Measurements from ENCODE around the gene SP140. TPM values are rescaled to one million over a fixed set of nuclear protein-coding genes. Genes with fewer than 3 reads are reported as not detected.

The SP140 gene
- total and polyA plus RNA-seq, 7 donors: 0.19 to 0.59 (median 0.35) TPM

DNA sequence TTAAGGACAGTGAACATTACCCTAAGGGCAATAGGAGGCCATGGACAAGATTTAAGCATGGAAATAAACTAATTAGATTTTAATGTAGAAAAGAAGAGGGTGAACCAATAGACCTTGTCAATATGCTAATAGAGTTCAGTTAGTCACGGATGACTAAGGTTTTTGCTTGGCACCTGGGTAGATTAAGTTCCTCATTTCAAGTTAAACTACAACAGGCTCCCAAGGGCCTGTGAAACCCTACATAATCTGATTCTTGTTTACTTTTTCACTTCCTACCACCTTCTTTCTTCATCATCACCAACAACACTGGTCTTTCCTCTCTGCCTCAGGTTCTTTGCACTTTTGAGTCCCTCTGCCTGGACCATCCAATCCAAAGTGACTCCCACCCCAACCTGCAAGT is 20.5 kb upstream of the SP140 start:
- Histone ChIP-seq H3K36me3 (ENCODE audit: insufficient read depth in 1 of 2, low read depth in 1 of 2) (peaks cover 12 to 81% of the 10 kb centered on the region in 2 donors), H3K4me1 (no peaks in the 10 kb centered on the region), H3K9me3 (no peaks in the 10 kb centered on the region), H3K4me3 (no peak overlapping the region), H3K27ac (no peak overlapping the region), H3K27me3 (ENCODE audit: insufficient read depth in 3 of 3, low read length in 2 of 3) (no peaks in the 10 kb centered on the region)
- intact Hi-C loops (cut with DNase I): no loop called here
- 90 to 96% (median 95%) methylated on average over 1 of the region's 1 CpG for WGBS, 3 donors
- DNase-seq (no peak), ATAC-seq (no peak)
- TF ChIP-seq, protein P1, sequence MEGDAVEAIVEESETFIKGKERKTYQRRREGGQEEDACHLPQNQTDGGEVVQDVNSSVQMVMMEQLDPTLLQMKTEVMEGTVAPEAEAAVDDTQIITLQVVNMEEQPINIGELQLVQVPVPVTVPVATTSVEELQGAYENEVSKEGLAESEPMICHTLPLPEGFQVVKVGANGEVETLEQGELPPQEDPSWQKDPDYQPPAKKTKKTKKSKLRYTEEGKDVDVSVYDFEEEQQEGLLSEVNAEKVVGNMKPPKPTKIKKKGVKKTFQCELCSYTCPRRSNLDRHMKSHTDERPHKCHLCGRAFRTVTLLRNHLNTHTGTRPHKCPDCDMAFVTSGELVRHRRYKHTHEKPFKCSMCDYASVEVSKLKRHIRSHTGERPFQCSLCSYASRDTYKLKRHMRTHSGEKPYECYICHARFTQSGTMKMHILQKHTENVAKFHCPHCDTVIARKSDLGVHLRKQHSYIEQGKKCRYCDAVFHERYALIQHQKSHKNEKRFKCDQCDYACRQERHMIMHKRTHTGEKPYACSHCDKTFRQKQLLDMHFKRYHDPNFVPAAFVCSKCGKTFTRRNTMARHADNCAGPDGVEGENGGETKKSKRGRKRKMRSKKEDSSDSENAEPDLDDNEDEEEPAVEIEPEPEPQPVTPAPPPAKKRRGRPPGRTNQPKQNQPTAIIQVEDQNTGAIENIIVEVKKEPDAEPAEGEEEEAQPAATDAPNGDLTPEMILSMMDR (IDR thresholded peaks at IDR 0.05): no peak

DNA sequence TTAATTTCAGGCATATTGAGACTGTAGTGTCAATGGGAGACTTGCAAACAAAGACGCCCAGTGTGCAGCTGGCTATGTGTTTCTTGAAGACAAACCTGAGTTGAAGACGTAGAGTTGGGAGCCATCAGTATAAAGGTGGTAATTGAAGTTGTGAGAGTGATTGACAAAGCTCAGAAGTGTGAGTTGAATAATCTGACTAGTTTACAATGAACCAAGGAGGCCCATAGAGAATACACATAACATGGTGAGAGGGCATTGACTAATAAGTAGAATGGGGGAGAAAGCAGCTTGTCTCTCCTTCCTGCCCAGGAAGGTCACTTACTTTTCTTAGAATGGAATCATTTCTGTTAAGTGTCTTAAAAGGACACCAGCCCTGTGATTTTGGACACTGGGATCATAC is 19.8 kb upstream of the SP140 start:
- Histone ChIP-seq H3K27me3 (ENCODE audit: insufficient read depth in 3 of 3, low read length in 2 of 3) (no peaks in the 10 kb centered on the region), H3K27ac (no peak overlapping the region), H3K4me3 (no peak overlapping the region), H3K4me1 (no peaks in the 10 kb centered on the region), H3K36me3 (ENCODE audit: insufficient read depth in 1 of 2, low read depth in 1 of 2) (peaks cover 9 to 81% of the 10 kb centered on the region in 2 donors), H3K9me3 (no peaks in the 10 kb centered on the region)
- ATAC-seq (no peak), DNase-seq (no peak)
- TF ChIP-seq, protein P1 (IDR thresholded peaks at IDR 0.05): no peak
- intact Hi-C loops (cut with DNase I): no loop called here
- 94 to 96% (median 95%) methylated on average over 2 of the region's 2 CpGs for WGBS, 3 donors

GRCh38 chr2:230208576-230208975 is 17.0 kb upstream of the SP140 start:
- Histone ChIP-seq H3K27me3 (ENCODE audit: insufficient read depth in 3 of 3, low read length in 2 of 3) (no peaks in the 10 kb centered on the region), H3K9me3 (no peaks in the 10 kb centered on the region), H3K27ac (no peak overlapping the region), H3K4me1 (no peaks in the 10 kb centered on the region), H3K4me3 (no peak overlapping the region), H3K36me3 (ENCODE audit: insufficient read depth in 1 of 2, low read depth in 1 of 2) (peaks cover 12 to 94% of the 10 kb centered on the region in 2 donors)
- intact Hi-C loops (cut with DNase I): no loop called here
- TF ChIP-seq, protein P1 (IDR thresholded peaks at IDR 0.05): no peak
- ATAC-seq (no peak), DNase-seq (no peak)

DNA sequence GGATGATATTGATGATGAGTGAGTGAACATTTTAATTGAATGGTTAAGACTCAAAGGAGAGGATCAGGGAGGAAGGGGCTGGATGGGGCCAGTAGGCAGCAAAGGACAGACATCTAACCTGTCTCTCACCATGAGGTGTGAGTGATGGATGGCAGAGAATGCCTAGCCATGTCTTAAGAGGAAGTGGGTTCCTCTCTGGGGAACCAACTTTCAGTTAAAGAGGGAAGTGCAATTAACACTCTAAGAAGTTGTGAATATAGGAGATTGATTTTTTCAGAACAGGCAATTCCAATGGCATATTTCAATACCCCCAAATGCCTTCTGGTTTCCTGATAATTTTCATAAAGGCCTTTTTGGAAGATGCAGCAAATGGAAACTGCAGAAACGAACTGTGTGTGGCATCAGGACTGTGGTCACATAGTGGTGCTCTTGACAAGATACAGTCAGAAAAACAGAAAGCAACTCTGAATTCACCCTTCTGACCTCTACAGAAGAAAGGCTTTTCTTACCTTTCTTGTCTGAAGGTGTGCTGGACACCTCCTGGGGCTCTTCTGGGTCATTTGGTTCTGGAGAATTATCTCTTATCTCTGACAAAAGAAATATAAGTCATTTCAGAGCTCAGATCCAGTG is 16.0 kb upstream of the SP140 start:
- H3K27ac ChIP-seq: no peak overlapping the region
- H3K9me3 ChIP-seq: no peaks in the 10 kb centered on the region
- no peak overlapping the region for H3K4me3 ChIP-seq
- intact Hi-C loops (cut with DNase I): loop anchor here in 1 of 2 donors (10.0 kb wide), 1 partner anchor 405 kb away; no protein-coding TSS in a partner anchor
- TF ChIP-seq, protein P1 (IDR thresholded peaks at IDR 0.05): no peak
- H3K36me3 ChIP-seq (ENCODE audit: insufficient read depth in 1 of 2, low read depth in 1 of 2): peaks cover 12 to 98% of the 10 kb centered on the region in 2 donors
- DNase-seq (no peak), ATAC-seq (no peak)
- H3K4me1 ChIP-seq: no peaks in the 10 kb centered on the region
- WGBS, 3 donors: 86 to 95% (median 90%) methylated on average over 1 of the region's 1 CpG
- H3K27me3 ChIP-seq (ENCODE audit: insufficient read depth in 3 of 3, low read length in 2 of 3): no peaks in the 10 kb centered on the region

DNA sequence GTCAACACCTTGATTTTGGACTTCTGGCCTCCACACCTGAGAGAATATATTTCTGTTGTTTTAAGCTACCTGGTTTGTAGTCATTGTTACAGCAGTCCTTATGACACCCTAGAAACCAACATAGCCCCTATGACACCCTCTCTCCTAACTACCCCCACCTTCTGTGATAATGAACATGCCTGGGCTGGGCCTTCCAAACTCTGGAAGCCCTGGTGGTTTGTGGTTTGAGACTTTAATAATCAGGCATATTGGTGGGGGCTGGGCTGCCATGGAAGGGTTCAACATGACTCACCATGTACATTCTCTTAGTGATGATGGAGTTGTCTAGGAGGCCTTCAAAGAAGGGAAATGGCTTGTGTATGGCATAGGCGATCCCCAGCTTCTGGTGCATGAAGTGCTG is 9.0 kb upstream of the SP140 start:
- H3K27ac ChIP-seq: no peak overlapping the region
- TF ChIP-seq, protein P1 (IDR thresholded peaks at IDR 0.05): no peak
- no peaks in the 10 kb centered on the region for H3K9me3 ChIP-seq
- peaks cover 2 to 51% of the 10 kb centered on the region in 2 donors for H3K36me3 ChIP-seq (ENCODE audit: insufficient read depth in 1 of 2, low read depth in 1 of 2)
- DNase-seq (no peak), ATAC-seq (no peak)
- intact Hi-C loops (cut with DNase I): loop anchor here in 1 of 2 donors (10.0 kb wide), 1 partner anchor 398 kb away; no protein-coding TSS in a partner anchor
- H3K27me3 ChIP-seq (ENCODE audit: insufficient read depth in 3 of 3, low read length in 2 of 3): no peaks in the 10 kb centered on the region
- H3K4me3 ChIP-seq: no peak overlapping the region
- no peaks in the 10 kb centered on the region for H3K4me1 ChIP-seq
- WGBS, 3 donors: 94 to 100% (median 96%) methylated on average over 1 of the region's 1 CpG
